WTC11 (cell line): ENCODE measurements around the gene ADGRF3. TPM values are rescaled to one million over a fixed set of nuclear protein-coding genes. Genes with fewer than 3 reads are reported as not detected.
A peak's percentile ranks its signal among the peaks of the same experiment; 100 is the strongest.

Experiments
- ATAC-seq: fragments of 200-7000 bp; cut with Tn5 transposase; 2 replicates; pipeline ENCODE4 v1.10.0; 2021; ENCODE audit warnings: mild to moderate bottlenecking, moderate library complexity
- CTCF ChIA-PET: fragments of 300-600 bp; sonication (Branson Sonifier 250); formaldehyde crosslinking; loops from one replicate; lab custom pipeline; 2021; ENCODE audit warnings: antibody characterized with exemption; lab: Charles Lee
- POLR2A ChIA-PET: fragments of 350-600 bp; sonication (Branson Sonifier 250); formaldehyde crosslinking; loops from one replicate; lab custom pipeline; 2021; ENCODE audit warnings: antibody characterized with exemption; lab: Charles Lee
- DNase-seq: peaks from one replicate; pipeline ENCODE4 v3.0.0; 2021; ENCODE audit warnings: low spot score
- H3K27ac Mint-ChIP-seq: 2 replicates; pipeline ENCODE4 v1.8.0; 2021; ENCODE audit warnings: mixed read lengths
- H3K27me3 Mint-ChIP-seq: 2 replicates; pipeline ENCODE4 v1.8.0; 2021; ENCODE audit warnings: low read depth, mild to moderate bottlenecking, moderate library complexity, mixed read lengths
- H3K36me3 Mint-ChIP-seq: 2 replicates; pipeline ENCODE4 v1.8.0; 2021; ENCODE audit warnings: mixed read lengths
- H3K4me1 Mint-ChIP-seq: 2 replicates; pipeline ENCODE4 v1.8.0; 2022; ENCODE audit warnings: mixed read lengths
- H3K4me3 Mint-ChIP-seq: 2 replicates; pipeline ENCODE4 v1.8.0; 2021; ENCODE audit warnings: mild to moderate bottlenecking, moderate library complexity, mixed read lengths
- H3K9me3 Mint-ChIP-seq: 2 replicates; pipeline ENCODE4 v1.8.0; 2021; ENCODE audit warnings: mixed read lengths
- CBFB ChIP-seq: sonication (generic); formaldehyde crosslinking; IDR thresholded peaks from 2 replicates; pipeline ENCODE4 v1.8.1; 2022; ENCODE audit warnings: mild to moderate bottlenecking, low read depth, missing genetic modification reagents
- CDX4 ChIP-seq: fragments of 250-450 bp; sonication (Bioruptor Pico); IDR thresholded peaks from 2 replicates; pipeline ENCODE4 v1.9.0; 2021; ENCODE audit warnings: moderate library complexity, mild to moderate bottlenecking, inconsistent platforms, borderline replicate concordance
- CREB1 ChIP-seq: sonication (generic); formaldehyde crosslinking; IDR thresholded peaks from 2 replicates; pipeline ENCODE4 v1.8.0; 2023; ENCODE audit warnings: mild to moderate bottlenecking, missing genetic modification reagents
- E2F1 ChIP-seq: sonication (generic); formaldehyde crosslinking; IDR thresholded peaks from 2 replicates; pipeline ENCODE4 v1.8.0; 2022; ENCODE audit warnings: mild to moderate bottlenecking, missing genetic modification reagents
- ELF4 ChIP-seq: sonication (generic); formaldehyde crosslinking; IDR thresholded peaks from 2 replicates; pipeline ENCODE4 v1.8.1; 2022; ENCODE audit warnings: low read depth, mild to moderate bottlenecking, moderate library complexity, missing genetic modification reagents
- FOXP1 ChIP-seq: sonication (generic); formaldehyde crosslinking; IDR thresholded peaks from 2 replicates; pipeline ENCODE4 v1.8.0; 2022; ENCODE audit warnings: missing genetic modification reagents, mild to moderate bottlenecking, moderate library complexity, borderline replicate concordance
- FOXP4 ChIP-seq: sonication (generic); formaldehyde crosslinking; IDR thresholded peaks from 2 replicates; pipeline ENCODE4 v1.8.0; 2022; ENCODE audit warnings: mild to moderate bottlenecking, missing genetic modification reagents
- IRF1 ChIP-seq: sonication (generic); formaldehyde crosslinking; IDR thresholded peaks from 2 replicates; pipeline ENCODE4 v1.8.0; 2023; ENCODE audit warnings: missing genetic modification reagents
- KAT7 ChIP-seq: sonication (generic); formaldehyde crosslinking; IDR thresholded peaks from 2 replicates; pipeline ENCODE4 v1.8.1; 2023; ENCODE audit warnings: missing genetic modification reagents, mild to moderate bottlenecking, borderline replicate concordance
- NR2C2 ChIP-seq: sonication (generic); formaldehyde crosslinking; IDR thresholded peaks from 2 replicates; pipeline ENCODE4 v1.8.0; 2022; ENCODE audit warnings: mild to moderate bottlenecking, missing genetic modification reagents
- OVOL2 ChIP-seq: fragments of 250-450 bp; sonication (Bioruptor Pico); IDR thresholded peaks from 2 replicates; pipeline ENCODE4 v1.9.0; 2021; ENCODE audit warnings: mild to moderate bottlenecking, borderline replicate concordance
- PRDM15 ChIP-seq: sonication (generic); formaldehyde crosslinking; IDR thresholded peaks from 2 replicates; pipeline ENCODE4 v1.8.0; 2022; ENCODE audit warnings: missing genetic modification reagents
- PREB ChIP-seq: sonication (generic); formaldehyde crosslinking; IDR thresholded peaks from 2 replicates; pipeline ENCODE4 v1.8.1; 2022; ENCODE audit warnings: mild to moderate bottlenecking, missing genetic modification reagents, moderate library complexity, borderline replicate concordance
- RELA ChIP-seq: sonication (generic); formaldehyde crosslinking; IDR thresholded peaks from 2 replicates; pipeline ENCODE4 v1.8.1; 2022; ENCODE audit warnings: missing genetic modification reagents, mild to moderate bottlenecking, borderline replicate concordance
- SMAD3 ChIP-seq: sonication (generic); formaldehyde crosslinking; IDR thresholded peaks from 2 replicates; pipeline ENCODE4 v1.8.0; 2022; ENCODE audit warnings: missing genetic modification reagents, mild to moderate bottlenecking, borderline replicate concordance
- SMAD4 ChIP-seq: sonication (generic); formaldehyde crosslinking; IDR thresholded peaks from 2 replicates; pipeline ENCODE4 v1.8.0; 2022; ENCODE audit warnings: mild to moderate bottlenecking, missing genetic modification reagents
- SOX15 ChIP-seq: fragments of 250-450 bp; sonication (Bioruptor Pico); IDR thresholded peaks from 2 replicates; pipeline ENCODE4 v1.9.0; 2021; ENCODE audit warnings: mild to moderate bottlenecking
- USF2 ChIP-seq: sonication (generic); formaldehyde crosslinking; IDR thresholded peaks from 2 replicates; pipeline ENCODE4 v1.8.1; 2023; ENCODE audit warnings: mild to moderate bottlenecking, missing genetic modification reagents, moderate library complexity
- ZNF219 ChIP-seq: sonication (generic); formaldehyde crosslinking; IDR thresholded peaks from 2 replicates; pipeline ENCODE4 v1.8.0; 2023; ENCODE audit warnings: missing genetic modification reagents, mild to moderate bottlenecking, borderline replicate concordance
- ZNF423 ChIP-seq: fragments of 250-450 bp; sonication (Bioruptor Pico); IDR thresholded peaks from 2 replicates; pipeline ENCODE4 v2.1.2; 2022; ENCODE audit warnings: mild to moderate bottlenecking, moderate library complexity
- ZNF425 ChIP-seq: fragments of 250-450 bp; sonication (Bioruptor Pico); conservative IDR thresholded peaks from 2 replicates; pipeline ENCODE4 v1.9.0; 2021; ENCODE audit warnings: mild to moderate bottlenecking
- ZNF671 ChIP-seq: fragments of 250-450 bp; sonication (Bioruptor Pico); IDR thresholded peaks from 2 replicates; pipeline ENCODE4 v1.8.0; 2021; ENCODE audit warnings: mild to moderate bottlenecking
- total RNA-seq: library from RNA; stranded (reverse); gene quantifications from 3 replicates; pipeline ENCODE4 v1.2.3, GENCODE V29; 2021

ADGRF3 gene
- total RNA-seq, 1 experiment from 2014 or later = 0.48 TPM

GRCh38 chr2:26292646-26293045 is 53.9 kb downstream of the ADGRF3 start:
- ChIA-PET CTCF (no interaction called here), POLR2A (no interaction called here)
- Mint-ChIP-seq H3K4me3 (no peak overlapping the region), H3K27ac (peak overlapping the region; percentile 60), H3K36me3 (peaks cover 2% of the 10 kb centered on the region), H3K27me3 (no peaks in the 10 kb centered on the region), H3K9me3 (peaks cover 3% of the 10 kb centered on the region; the same call in 1 of the 2 replicates), H3K4me1 (peaks cover 7% of the 10 kb centered on the region)
- TF ChIP-seq E2F1 (CRISPR knock-in tag) (no peak), ELF4 (CRISPR knock-in tag) (no peak), IRF1 (CRISPR knock-in tag) (no peak), FOXP4 (CRISPR knock-in tag) (no peak), CDX4 (CRISPR knock-in tag) (no peak), NR2C2 (CRISPR knock-in tag) (no peak), USF2 (CRISPR knock-in tag) (no peak), SOX15 (no peak), ZNF219 (CRISPR knock-in tag) (no peak), KAT7 (CRISPR knock-in tag) (no peak), ZNF671 (CRISPR knock-in tag) (no peak)
- ATAC-seq (peak; percentile 32; the same call in 1 of the 2 replicates), DNase-seq (no peak)

GRCh38 chr2:26290001-26290400 is 56.6 kb downstream of the ADGRF3 start:
- POLR2A ChIA-PET = no interaction called here
- H3K4me3 Mint-ChIP-seq = no peak overlapping the region
- ATAC-seq (no peak), DNase-seq (no peak)
- peaks cover 7% of the 10 kb centered on the region for H3K4me1 Mint-ChIP-seq
- H3K27me3 Mint-ChIP-seq = no peaks in the 10 kb centered on the region
- H3K36me3 Mint-ChIP-seq = peaks cover 16% of the 10 kb centered on the region
- H3K27ac Mint-ChIP-seq = no peak overlapping the region
- CTCF ChIA-PET = no interaction called here
- peaks cover under 1% of the 10 kb centered on the region; the same call in 1 of the 2 replicates for H3K9me3 Mint-ChIP-seq
- no peak for TF ChIP-seq CREB1 (CRISPR knock-in tag)
- TF ChIP-seq ZNF425 (CRISPR knock-in tag) = no peak
- TF ChIP-seq KAT7 (CRISPR knock-in tag) = no peak
- TF ChIP-seq PREB = no peak
- no peak for TF ChIP-seq PRDM15
- no peak for TF ChIP-seq ZNF423 (CRISPR knock-in tag)
- TF ChIP-seq CBFB (CRISPR knock-in tag) = no peak
- TF ChIP-seq CDX4 (CRISPR knock-in tag) = no peak
- no peak for TF ChIP-seq SMAD4
- TF ChIP-seq SMAD3 (CRISPR knock-in tag) = no peak
- TF ChIP-seq RELA (CRISPR knock-in tag) = no peak
- TF ChIP-seq OVOL2 (CRISPR knock-in tag) = no peak
- TF ChIP-seq ZNF671 (CRISPR knock-in tag) = no peak
- TF ChIP-seq FOXP1 (CRISPR knock-in tag) = no peak
